Pancreas (tissue), 10 donors: Measurements from ENCODE around the gene PET117. TPM values are rescaled to one million over a fixed set of nuclear protein-coding genes. Genes with fewer than 3 reads are reported as not detected.
"Not testable (repeated sequence)": the region's sequence is repeated elsewhere in the genome, so short reads cannot be mapped to it uniquely, and the experiment has no call there.

Source experiments
- ATAC-seq, 4 donors: fragments of 200-7000 bp; cut with Tn5 transposase; one replicate each; pipeline versions ENCODE4 v1.8.0 to v1.9.1; 2020; ENCODE audit warnings: mild to moderate bottlenecking in 4 of 4, moderate library complexity in 4 of 4
- DNase-seq, 6 donors: peaks; one replicate each; pipeline ENCODE4 v3.0.0-alpha.2; 2020
- FAIRE-seq: peaks from 2 replicates; lab custom pipeline; 2012; peaks lifted over from hg19 to GRCh38; lab: Jason Lieb, UNC
- H3K27ac ChIP-seq, 4 donors: fragments of 200-600 bp; sonication (generic); 1 replicate in 3 of 4; 2 replicates in 1 of 4; pipeline versions ENCODE4 v1.5.0 to v1.8.0; 2020
- H3K27me3 ChIP-seq, 4 donors: fragments of 200-600 bp; one replicate each; pipeline ENCODE4 v1.8.0; 2021
- H3K36me3 ChIP-seq, 3 donors: fragments of 200-600 bp; sonication (generic) in 1 of 3; one replicate each; pipeline versions ENCODE4 v1.5.0 to v1.8.0; 2020 to 2021
- H3K4me1 ChIP-seq, 3 donors: fragments of 200-600 bp; one replicate each; pipeline ENCODE4 v1.8.0; 2021
- H3K4me3 ChIP-seq, 4 donors: fragments of 200-600 bp; sonication (generic) in 2 of 4; one replicate each; pipeline versions ENCODE4 v1.5.0 to v1.8.0; 2020 to 2021
- H3K9me3 ChIP-seq, 4 donors: fragments of 200-600 bp; one replicate each; pipeline ENCODE4 v1.8.0; 2021
- CTCF ChIP-seq, 4 donors: fragments of 200-600 bp; sonication (generic) in 3 of 4; IDR thresholded peaks; one replicate each; pipeline versions ENCODE4 v1.5.0 to v1.8.0; 2021; ENCODE audit warnings: antibody characterized with exemption in 4 of 4
- WGBS, 2 donors: extraction: QIAGEN DNeasy Blood & Tissue Kit; methylation state at CpG; one replicate each; pipeline ENCODE4 v1.1.7; 2013; 5-methylcytosine and 5-hydroxymethylcytosine counted together
- intact Hi-C, 3 donors: fragments of 100-400 bp; cut with DNase I; formaldehyde crosslinking; loops; one replicate each; pipeline versions ENCODE4 v1.11.1 to v1.14.2; 2022
- polyA plus RNA-seq, 2 donors: library from polyadenylated mRNA; stranded (reverse); fragments of 200-250 nt; gene quantifications; one replicate each; pipeline ENCODE4 v1.2.3, GENCODE V29; 2013
- total RNA-seq, 6 donors: library from RNA; stranded (reverse); fragmentation: NEBNext Ultra II Directional in 4 of 6; extraction: Animal tissue kit (Norgen Biotek cat#: 25700) in 4 of 6; gene quantifications; one replicate each; pipeline versions ENCODE4 v1.2.1 to v1.2.4, GENCODE V29; 2021 to 2023
- donor health status: healthy with polysubstance abuse.
- donor health status: DM: no; HTN: no; CAD: no; lungs with moderate emphysema.
- donor health status: DM: no; HTN: no; CAD: no.
- donor health status: control.
- donor health status: control.
- donor health status: Bipolar disorder and iron deficiency.
- donor health status: DM: yes; HTN: yes; CAD: no.
- donor health status: DM: no; HTN: no; CAD: no.
- donor health status: DM: no; HTN: no; CAD: no.
- donor health status: DM: yes; HTN: yes; CAD: no.

The PET117 gene
- total and polyA plus RNA-seq, 8 donors = 5.5 to 9.2 (median 6.3) TPM

- WGBS, 2 donors = 9 to 12% methylated on average over 1 of the region's 1 CpG
- TF ChIP-seq CTCF (IDR thresholded peaks at IDR 0.05) = no peak
- no peaks in the 10 kb centered on the region for H3K9me3 ChIP-seq
- no peaks in the 10 kb centered on the region for H3K4me1 ChIP-seq
- no peak overlapping the region for H3K27ac ChIP-seq
- H3K4me3 ChIP-seq = no peak overlapping the region
- H3K27me3 ChIP-seq = no peaks in the 10 kb centered on the region
- DNase-seq = no peak
- H3K36me3 ChIP-seq = no peaks in the 10 kb centered on the region
- peak in 2 of 4 donors; percentile 44 to 63 for ATAC-seq
- FAIRE-seq = no peak
- intact Hi-C loops = no loop called here
Measured at GRCh38 chr20:18103497-18103896, 34.2 kb upstream of the PET117 start.

- H3K36me3 ChIP-seq = no peaks in the 10 kb centered on the region
- 84 to 89% methylated on average over 2 of the region's 2 CpGs for WGBS, 2 donors
- intact Hi-C loops = no loop called here
- no peak for FAIRE-seq
- H3K9me3 ChIP-seq = no peaks in the 10 kb centered on the region
- no peak for TF ChIP-seq CTCF (IDR thresholded peaks at IDR 0.05)
- H3K4me3 ChIP-seq = no peak overlapping the region
- ATAC-seq = no peak
- no peaks in the 10 kb centered on the region for H3K27me3 ChIP-seq
- DNase-seq = no peak
- H3K4me1 ChIP-seq = no peaks in the 10 kb centered on the region
- H3K27ac ChIP-seq = no peak overlapping the region
Measured at GRCh38 chr20:18108326-18108725, 29.3 kb upstream of the PET117 start.

- H3K27me3 ChIP-seq, DNase-seq, FAIRE-seq, H3K27ac ChIP-seq, H3K9me3 ChIP-seq, H3K4me3 ChIP-seq, H3K36me3 ChIP-seq, intact Hi-C loops, H3K4me1 ChIP-seq, ATAC-seq: not testable (repeated sequence)
- WGBS, 2 donors = 76 to 79% methylated on average over 1 of the region's 1 CpG
Measured at GRCh38 chr20:18128574-18128973, 9.1 kb upstream of the PET117 start.

- no peaks in the 10 kb centered on the region for H3K9me3 ChIP-seq
- WGBS, 2 donors = 93 to 97% methylated on average over 1 of the region's 1 CpG
- H3K4me3 ChIP-seq = no peak overlapping the region
- H3K27me3 ChIP-seq = no peaks in the 10 kb centered on the region
- H3K36me3 ChIP-seq = no peaks in the 10 kb centered on the region
- ATAC-seq = no peak
- TF ChIP-seq CTCF (IDR thresholded peaks at IDR 0.05) = no peak
- FAIRE-seq = no peak
- intact Hi-C loops = no loop called here
- H3K27ac ChIP-seq = no peak overlapping the region
- DNase-seq = no peak
- H3K4me1 ChIP-seq = no peaks in the 10 kb centered on the region
Measured at GRCh38 chr20:18132663-18133062, 5.0 kb upstream of the PET117 start.

GRCh38 chr20:18133962-18134361 lies 3.7 kb upstream of the PET117 start:
- ATAC-seq (no peak), DNase-seq (peak in 2 of 6 donors; percentile 6 to 18), FAIRE-seq (no peak)
- WGBS, 2 donors = 10 to 20% methylated on average over 2 of the region's 2 CpGs
- Histone ChIP-seq H3K27me3 (no peaks in the 10 kb centered on the region), H3K36me3 (no peaks in the 10 kb centered on the region), H3K27ac (no peak overlapping the region), H3K4me1 (peaks cover 4 to 5% (median 4%) of the 10 kb centered on the region in 3 donors), H3K9me3 (no peaks in the 10 kb centered on the region), H3K4me3 (no peak overlapping the region)
- intact Hi-C loops = no loop called here
- no peak for TF ChIP-seq CTCF (IDR thresholded peaks at IDR 0.05)
